GM12878 (cell line): Measurements from ENCODE around the gene SCYL3. TPM values are rescaled to one million over a fixed set of nuclear protein-coding genes. Genes with fewer than 3 reads are reported as not detected.

ENCODE experiments used
- ATAC-seq: fragments of 200-7000 bp; cut with Tn5 transposase; 3 replicates; pipeline ENCODE4 v1.9.1; 2020; ENCODE audit warnings: mild to moderate bottlenecking, moderate library complexity
- BruUV-seq: library from RNA; stranded (reverse); fragments of 400-500 nt; replicated peaks from 2 replicates; lab custom pipeline; 2021; lab: Mats Ljungman, UMichigan
- CTCF ChIA-PET: fragments of 300-600 bp; sonication (Branson Sonifier 250); formaldehyde crosslinking; extraction: SDS; loops from one replicate; lab custom pipeline; 2021; ENCODE audit warnings: inconsistent platforms; lab: Yijun Ruan, JAX
- POLR2A ChIA-PET: fragments of 350-600 bp; formaldehyde crosslinking; extraction: SDS; loops from one replicate; lab custom pipeline; 2021; ENCODE audit warnings: inconsistent platforms; lab: Charles Lee
- RAD21 ChIA-PET: fragments of 300-600 bp; sonication (Branson Sonifier 250); formaldehyde crosslinking; loops from one replicate; lab custom pipeline; 2023; ENCODE audit warnings: antibody characterized with exemption; ENCODE audit not compliant: unreplicated experiment; lab: Charles Lee
- SMC1A ChIA-PET: fragments of 300-600 bp; sonication (Branson Sonifier 250); formaldehyde crosslinking; loops from one replicate; lab custom pipeline; 2023; ENCODE audit not compliant: unreplicated experiment, uncharacterized antibody; lab: Charles Lee
- DNase-seq: peaks from one replicate; pipeline ENCODE4 v3.0.0-alpha.2; 2011; ENCODE audit warnings: low read depth, low spot score
- FAIRE-seq: peaks from 3 replicates; lab custom pipeline; 2011; peaks lifted over from hg19 to GRCh38; lab: Jason Lieb, UNC
- H2AFZ ChIP-seq: 2 replicates; pipeline ENCODE4 v1.6.0; 2011; ENCODE audit warnings: low read depth, low read length, control low read depth; ENCODE audit not compliant: control insufficient read depth
- H3K27ac ChIP-seq: 2 replicates; pipeline ENCODE4 v1.5.1; 2011; ENCODE audit warnings: control low read depth; ENCODE audit not compliant: control insufficient read depth, insufficient read depth
- H3K27me3 ChIP-seq, 2 experiments: replicated peaks in 1 of 2; 2 replicates each; pipeline versions ENCODE4 v1.6.0 to v1.6.1; 2011; ENCODE audit warnings: low read length in 1 of 2; ENCODE audit not compliant: control insufficient read depth in 2 of 2, insufficient read depth in 2 of 2
- H3K36me3 ChIP-seq, 2 experiments: 2 replicates each; pipeline ENCODE4 v1.5.1; 2011; ENCODE audit warnings: low read length in 1 of 2; ENCODE audit not compliant: control insufficient read depth in 2 of 2, insufficient read depth in 2 of 2
- H3K4me1 ChIP-seq: 2 replicates; pipeline ENCODE4 v1.6.1; 2011; ENCODE audit warnings: mild to moderate bottlenecking, low read length, moderate library complexity, mixed read lengths; ENCODE audit not compliant: control insufficient read depth, insufficient read depth
- H3K4me2 ChIP-seq: 2 replicates; pipeline ENCODE4 v1.6.0; 2011; ENCODE audit warnings: control low read depth; ENCODE audit not compliant: control insufficient read depth, insufficient read depth
- H3K4me3 ChIP-seq: fragments of 200-600 bp; sonication (generic); 2 replicates; pipeline ENCODE4 v1.5.1; 2016
- H3K79me2 ChIP-seq: 2 replicates; pipeline ENCODE4 v1.6.0; 2011; ENCODE audit warnings: low read length; ENCODE audit not compliant: control insufficient read depth, insufficient read depth
- H3K9ac ChIP-seq: 2 replicates; pipeline ENCODE4 v1.8.0; 2011; ENCODE audit warnings: low read length, control low read depth, mixed read lengths; ENCODE audit not compliant: control insufficient read depth, insufficient read depth
- H3K9me3 ChIP-seq: replicated peaks from 3 replicates; pipeline ENCODE4 v1.5.1; 2011; ENCODE audit warnings: mild to moderate bottlenecking, low read length; ENCODE audit not compliant: control insufficient read depth, insufficient read depth
- H4K20me1 ChIP-seq: 2 replicates; pipeline ENCODE4 v1.6.0; 2011; ENCODE audit not compliant: control insufficient read depth, insufficient read depth
- BMI1 ChIP-seq: fragments of 450-650 bp; IDR thresholded peaks from 2 replicates; pipeline ENCODE4 v1.6.1; 2016; ENCODE audit warnings: mild to moderate bottlenecking, moderate library complexity, borderline replicate concordance
- CEBPZ ChIP-seq: fragments of 150-350 bp; IDR thresholded peaks from 2 replicates; pipeline ENCODE4 v1.6.1; 2016; ENCODE audit warnings: low read depth, low read length
- KAT2A ChIP-seq: conservative IDR thresholded peaks from 2 replicates; pipeline ENCODE4 v1.6.1; 2011; ENCODE audit warnings: low read depth, low read length; ENCODE audit not compliant: control insufficient read depth
- MTA2 ChIP-seq: fragments of 450-650 bp; IDR thresholded peaks from 2 replicates; pipeline ENCODE4 v1.6.1; 2016; ENCODE audit warnings: low read depth, mild to moderate bottlenecking, moderate library complexity
- PBX3 ChIP-seq: IDR thresholded peaks from 2 replicates; pipeline ENCODE4 v1.6.1; 2011; ENCODE audit warnings: mild to moderate bottlenecking, low read depth, low read length, moderate library complexity; ENCODE audit not compliant: insufficient replicate concordance
- SKIL ChIP-seq: fragments of 450-650 bp; IDR thresholded peaks from 2 replicates; pipeline ENCODE4 v1.6.1; 2017; ENCODE audit warnings: mild to moderate bottlenecking, low read depth, inconsistent platforms; ENCODE audit not compliant: poor library complexity, severe bottlenecking
- YY1 ChIP-seq: IDR thresholded peaks from 2 replicates; pipeline ENCODE4 v1.6.1; 2011; ENCODE audit warnings: low read depth, mild to moderate bottlenecking, low read length
- ZBTB33 ChIP-seq: fragments of 450-650 bp; IDR thresholded peaks from 2 replicates; pipeline ENCODE4 v1.6.1; 2017; ENCODE audit warnings: mild to moderate bottlenecking
- ZBTB4 ChIP-seq: fragments of 450-650 bp; formaldehyde crosslinking; IDR thresholded peaks from 2 replicates; pipeline ENCODE4 v1.4.0; 2022; ENCODE audit warnings: mild to moderate bottlenecking, moderate library complexity
- ZNF207 ChIP-seq: fragments of 450-650 bp; IDR thresholded peaks from 2 replicates; pipeline ENCODE4 v1.6.1; 2014; ENCODE audit warnings: antibody characterized with exemption, mild to moderate bottlenecking, borderline replicate concordance
- ZNF274 ChIP-seq: IDR thresholded peaks from one replicate; pipeline ENCODE4 v1.8.0; 2011; ENCODE audit not compliant: insufficient read length, insufficient read depth
- WGBS: methylation state at CpG from one replicate; pipeline ENCODE4 v1.1.6; 2016; ENCODE audit warnings: low lambda C conversion rate; ENCODE audit not compliant: insufficient replicate concordance, insufficient coverage; ENCODE audit errors: missing lambda C conversion rate; 5-methylcytosine and 5-hydroxymethylcytosine counted together
- in situ Hi-C: fragments of 300-500 bp; cut with MboI; formaldehyde crosslinking; loops from 9 replicates; pipeline ENCODE4 v1.14.3; 2018; ENCODE audit warnings: mixed read lengths
- intact Hi-C: fragments of 100-400 bp; cut with micrococcal nuclease; formaldehyde crosslinking; loops from one replicate; pipeline ENCODE4 v1.14.2; 2022; ENCODE audit not compliant: unreplicated experiment
- polyA plus RNA-seq, 11 experiments: library from polyadenylated mRNA; depleted of rRNA in 4 of 11; unstranded in 6 of 11; stranded (reverse) in 5 of 11; fragments of >200 nt; fragmentation: Nextera tagmentation in 4 of 11; fragmentation: Illumina TruSeq in 1 of 11; extraction: Ambion mirVana in 4 of 11; extraction: Trizol in 1 of 11; gene quantifications; 1 replicate in 1 of 11; 2 replicates in 10 of 11; pipeline versions ENCODE4 v1.2.1 to v1.2.3, GENCODE V29; 2011 to 2016; ENCODE audit warnings: inconsistent platforms in 2 of 11, missing spikeins in 2 of 11, low read depth in 1 of 11
- total RNA-seq, 4 experiments: library from RNA; depleted of rRNA in 3 of 4; stranded (reverse); fragments of >200 nt in 3 of 4; fragmentation: Illumina TruSeq in 1 of 4; extraction: Trizol in 1 of 4; gene quantifications; 2 replicates each; pipeline versions ENCODE4 v1.2.1 to v1.2.3, GENCODE V29; 2013 to 2021

SCYL3 gene
- total and polyA plus RNA-seq, 10 of the 15 experiments (the other 5 are each of a cell fraction or from before 2014, with no cell fraction given): 4.3 to 14.3 (median 10.3) TPM

GRCh38 chr1:169886931-169887330, 6.8 kb downstream of the SCYL3 start:
- H3K9me3 ChIP-seq: no peaks in the 10 kb centered on the region
- no peak overlapping the region for H3K9ac ChIP-seq
- H3K27ac ChIP-seq: no peak overlapping the region
- ChIA-PET SMC1A (interaction anchor here (0.9 to 1.5 kb wide), 3 partner anchors 29 to 35 kb away, joined by 3 to 6 read pairs (median 4); no protein-coding TSS in a partner anchor), CTCF (interaction anchor here (1.2 kb wide), 1 partner anchor 20 kb away, joined by 3 read pairs; no protein-coding TSS in a partner anchor), POLR2A (interaction anchor here (1.3 kb wide), 1 partner anchor 28 kb away, joined by 3 read pairs; no protein-coding TSS in a partner anchor), RAD21 (interaction anchor here (1.2 to 1.3 kb wide), 2 partner anchors 28 to 40 kb away, joined by 3 to 5 read pairs; no protein-coding TSS in a partner anchor)
- in situ Hi-C loops: no loop called here
- peaks cover 4% of the 10 kb centered on the region; the same call in 1 of the 2 replicates for H3K4me1 ChIP-seq
- H3K27me3 ChIP-seq: no peaks in the 10 kb centered on the region
- 98% methylated on average over 2 of the region's 2 CpGs for whole genome bisulfite sequencing
- H2AFZ ChIP-seq: no peak overlapping the region
- no peak for DNase-seq
- intact Hi-C loops: no loop called here
- FAIRE-seq: no peak
- no TSS peak for BruUV-seq
- H3K4me3 ChIP-seq: no peak overlapping the region
- H3K79me2 ChIP-seq: peaks cover 37% of the 10 kb centered on the region
- no peaks in the 10 kb centered on the region for H4K20me1 ChIP-seq
- ATAC-seq: no peak
- H3K4me2 ChIP-seq: no peak overlapping the region
- peaks cover 3 to 5% of the 10 kb centered on the region in 2 experiments for H3K36me3 ChIP-seq
- no peak for TF ChIP-seq ZNF207
- TF ChIP-seq ZBTB33: no peak
- no peak for TF ChIP-seq SKIL
- no peak for TF ChIP-seq CEBPZ
- no peak for TF ChIP-seq ZNF274
- TF ChIP-seq KAT2A: no peak
- TF ChIP-seq YY1: no peak
- TF ChIP-seq ZBTB4 (CRISPR knock-in tag): no peak
- no peak for TF ChIP-seq BMI1
- no peak for TF ChIP-seq PBX3
- TF ChIP-seq MTA2: no peak
